Stimulated activated CD4-positive, alpha-beta T cell treated with anti-CD3 and anti-CD28 coated beads, Interleukin-15, amount 100 ng/mL, for 1 hour (primary cell): ENCODE results near the gene ZNF213.
"Not testable (repeated sequence)": the region's sequence is repeated elsewhere in the genome, so short reads cannot be mapped to it uniquely, and the experiment has no call there.

ENCODE experiments used
- DNase-seq, 2 donors: peaks; one replicate each; pipeline ENCODE4 v3.0.0-alpha.2; 2020; ENCODE audit warnings: low read depth in 1 of 2, low spot score in 1 of 2

The ZNF213 gene

GRCh38 chr16:3165111-3165822 is 30.4 kb downstream of the ZNF213 start:
- DNase-seq = no peak

DNA sequence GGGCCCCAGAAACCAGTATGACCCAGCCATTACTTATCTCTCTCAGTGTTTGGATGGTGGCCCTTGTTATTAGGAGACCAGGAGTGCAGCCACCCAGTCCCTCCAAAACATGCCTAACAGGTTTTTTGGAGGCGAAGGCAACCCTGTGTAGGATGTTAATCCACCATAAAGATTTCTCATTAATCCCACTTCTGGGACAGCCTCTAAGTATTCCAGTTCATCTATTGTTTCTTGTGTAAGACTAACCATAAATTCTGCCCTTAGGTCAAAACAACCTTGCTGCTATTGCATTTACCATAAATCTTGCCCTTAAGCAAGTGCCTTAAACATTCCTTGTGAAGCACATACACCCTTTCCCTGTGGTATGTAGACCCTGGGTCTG is 31.7 kb downstream of the ZNF213 start:
- DNase-seq = no peak

- not testable (repeated sequence) for DNase-seq
Observed at GRCh38 chr16:3168729-3169128, 33.9 kb downstream of the ZNF213 start.

GRCh38 chr16:3170440-3171180 is 35.8 kb downstream of the ZNF213 start:
- no peak for DNase-seq

DNA sequence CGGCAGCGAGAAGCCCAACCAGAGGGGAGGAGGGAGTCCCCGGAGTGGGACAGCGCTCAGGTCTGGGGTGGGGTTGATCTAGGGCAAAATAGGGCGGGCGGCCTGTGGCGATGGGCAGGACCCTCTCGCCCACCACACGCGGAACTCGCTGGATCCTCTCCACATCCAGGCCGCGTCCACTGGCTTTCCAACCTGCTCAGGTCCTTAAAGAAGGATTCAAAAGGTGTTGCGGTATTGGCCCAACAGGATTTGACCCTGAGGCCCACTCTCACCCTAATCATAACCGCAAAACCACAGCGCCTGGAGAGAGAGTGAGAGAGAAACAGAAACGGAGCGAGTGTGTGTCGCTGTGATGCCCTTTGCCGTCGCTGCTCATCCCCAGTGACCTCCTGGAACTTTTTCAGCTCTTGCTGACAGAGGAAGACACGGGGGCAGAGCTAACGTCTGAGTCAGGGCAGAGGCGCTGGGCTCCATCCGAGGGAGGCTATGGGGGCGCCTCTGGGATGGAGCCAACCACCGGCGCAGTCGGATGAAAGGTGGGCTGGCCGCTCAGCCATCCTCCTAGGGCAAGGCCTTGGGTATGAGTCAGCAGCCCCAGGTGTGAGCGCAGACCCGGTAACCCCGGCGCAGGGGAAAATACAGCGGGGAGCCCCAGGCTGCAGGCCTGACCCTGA is 36.5 kb downstream of the ZNF213 start:
- no peak for DNase-seq

- no peak for DNase-seq
Observed at GRCh38 chr16:3171855-3172593, 37.2 kb downstream of the ZNF213 start.

DNA sequence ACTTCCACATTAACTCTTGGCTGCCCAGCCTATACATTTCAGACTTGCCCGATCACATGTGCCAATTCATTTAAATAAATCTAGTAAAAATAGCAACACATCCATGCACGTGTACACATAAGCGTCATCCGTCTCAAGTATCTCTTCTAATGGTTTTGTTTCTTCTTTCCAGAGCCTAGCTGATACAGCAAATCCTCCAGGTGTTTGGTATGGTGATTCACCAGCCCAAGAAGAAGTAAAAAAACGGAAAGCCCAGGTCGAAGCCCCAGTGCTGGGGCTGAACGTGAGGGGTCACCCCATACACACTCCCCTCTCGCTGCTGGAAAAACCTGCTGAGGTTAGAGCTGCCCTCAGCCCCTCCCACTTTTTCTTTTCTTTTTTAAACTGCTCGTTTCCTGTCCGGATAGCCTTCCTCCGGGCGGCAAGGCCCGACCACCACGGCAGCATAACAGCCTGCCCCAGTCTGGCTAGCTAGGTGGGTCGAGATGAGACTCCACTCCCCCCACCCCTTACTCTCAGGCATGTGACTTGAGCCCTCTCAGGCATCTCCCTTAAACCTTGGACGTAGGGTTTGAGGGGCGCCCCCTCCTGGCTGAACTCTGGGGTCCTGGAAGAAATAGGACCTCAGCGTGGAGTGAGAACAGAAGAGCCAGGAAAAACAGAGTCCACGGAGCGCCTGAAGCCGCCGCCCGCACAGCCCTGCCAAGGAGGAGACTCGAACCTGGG is 39.2 kb downstream of the ZNF213 start:
- no peak for DNase-seq

DNA sequence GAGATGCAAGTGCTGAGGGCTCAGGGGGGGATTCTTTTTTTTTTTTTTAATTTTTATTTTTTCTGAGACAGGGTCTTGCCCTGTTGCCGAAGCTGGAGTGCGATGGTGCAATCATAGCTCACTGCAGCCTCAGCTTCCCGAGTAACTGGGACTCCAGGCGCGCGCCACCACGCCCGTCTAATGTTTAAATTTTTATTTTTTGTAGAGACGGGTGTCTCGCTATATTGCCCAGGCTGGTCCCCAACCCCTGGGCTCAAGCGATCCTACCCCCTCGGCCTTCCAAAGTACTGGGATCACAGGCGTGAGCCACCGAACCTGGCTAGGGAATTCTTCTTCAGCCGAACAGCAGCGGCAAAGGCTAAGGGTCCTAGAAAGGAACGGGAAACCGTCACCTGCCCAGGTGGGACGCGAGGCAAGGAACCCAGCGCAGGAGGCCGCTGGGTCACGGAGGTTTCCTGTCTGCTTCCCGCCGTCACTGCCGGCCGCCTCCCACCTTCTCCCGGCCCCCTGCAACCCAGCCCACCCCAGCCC is 39.9 kb downstream of the ZNF213 start:
- no peak for DNase-seq

GRCh38 chr16:3175157-3176093 is 40.6 kb downstream of the ZNF213 start:
- DNase-seq = no peak

- DNase-seq = no peak
Observed at GRCh38 chr16:3179651-3180050, 44.8 kb downstream of the ZNF213 start.

- DNase-seq = no peak
Observed at GRCh38 chr16:3180445-3180878, 45.6 kb downstream of the ZNF213 start.

- DNase-seq = not testable (repeated sequence)
Observed at GRCh38 chr16:3182293-3182607, 47.4 kb downstream of the ZNF213 start.

GRCh38 chr16:3182608-3183444 is 48.0 kb downstream of the ZNF213 start:
- peak in 1 of 2 donors; percentile 41 for DNase-seq

- no peak for DNase-seq
Observed at GRCh38 chr16:3183445-3184139, 48.8 kb downstream of the ZNF213 start.

GRCh38 chr16:3186946-3187690 is 52.3 kb downstream of the ZNF213 start:
- no peak for DNase-seq

DNA sequence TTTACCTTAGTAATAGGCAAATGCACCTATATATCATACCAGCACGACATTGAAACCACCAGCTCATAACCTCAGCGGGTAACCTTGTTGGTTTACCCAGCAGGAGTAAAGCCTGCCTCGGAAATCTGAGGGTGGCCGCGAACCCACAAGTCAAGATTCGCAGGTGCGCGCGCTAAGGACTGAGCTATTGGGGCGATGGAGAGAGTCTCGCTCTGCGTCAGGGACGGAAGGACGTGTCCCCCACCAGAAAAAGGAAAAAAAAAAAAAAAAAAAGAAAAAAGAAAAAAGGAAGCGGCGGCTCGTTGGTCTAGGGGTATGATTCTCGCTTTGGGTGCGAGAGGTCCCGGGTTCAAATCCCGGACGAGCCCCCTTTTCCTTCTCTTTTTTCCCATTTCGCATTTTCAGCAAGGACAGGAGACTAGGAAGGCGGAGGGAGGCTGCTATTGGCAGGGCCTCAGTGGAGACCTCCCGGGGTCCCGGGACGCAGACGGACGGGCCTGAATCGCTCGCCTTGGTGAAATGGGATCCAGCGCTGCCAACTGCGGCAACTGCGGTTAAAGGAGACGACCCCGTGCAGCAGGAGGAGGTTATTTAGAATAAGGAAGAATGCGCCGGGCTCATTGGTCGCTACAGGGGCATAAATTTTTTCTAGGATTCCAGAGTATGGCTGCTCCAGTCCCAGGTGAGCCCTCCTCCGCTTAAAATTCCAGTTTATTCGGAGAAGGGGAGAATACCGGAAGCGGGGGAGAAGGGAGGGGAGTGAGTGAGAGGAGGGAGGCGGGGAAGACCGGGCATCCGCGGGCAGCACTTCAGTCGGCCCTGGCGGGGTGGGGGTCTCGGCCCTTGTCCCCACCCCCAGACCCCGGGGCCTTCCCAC is 53.2 kb downstream of the ZNF213 start, which contains the start of gene OR1F1:
Gene OR1F1, plus strand, starts transcription at position 407 of the 877 bp plus-strand sequence.
- DNase-seq = peak in 1 of 2 donors; percentile 47

- DNase-seq = no peak
Observed at GRCh38 chr16:3188675-3188924, 53.8 kb downstream of the ZNF213 start.
